Effector memory CD8-positive, alpha-beta T cell (primary cell): ENCODE results near the gene SPA17.
A peak's percentile ranks its signal among the peaks of the same experiment; 100 is the strongest.

ENCODE experiments used
- ATAC-seq: fragments of 150-1000 bp; cut with Tn5 transposase; replicated peaks from 2 replicates; pipeline ENCODE4 v1.10.0; 2021; ENCODE audit warnings: mild to moderate bottlenecking, moderate library complexity
- DNase-seq, 3 experiments: peaks; one replicate each; pipeline ENCODE4 v3.0.0; 2021
- H3K27ac Mint-ChIP-seq, 2 donors: one replicate each; pipeline ENCODE4 v1.8.0; 2022; ENCODE audit warnings: mild to moderate bottlenecking in 2 of 2, mixed read lengths in 2 of 2, moderate library complexity in 2 of 2
- H3K27me3 Mint-ChIP-seq, 2 donors: one replicate each; pipeline ENCODE4 v1.8.0; 2022; ENCODE audit warnings: mixed read lengths in 2 of 2
- H3K36me3 Mint-ChIP-seq: one replicate; pipeline ENCODE4 v1.8.0; 2022; ENCODE audit warnings: mild to moderate bottlenecking, moderate library complexity, mixed read lengths; ENCODE audit not compliant: insufficient read depth
- H3K4me1 Mint-ChIP-seq, 2 donors: one replicate each; pipeline ENCODE4 v1.8.0; 2022; ENCODE audit warnings: low read depth in 2 of 2, mixed read lengths in 2 of 2
- H3K4me3 Mint-ChIP-seq, 2 donors: one replicate each; pipeline ENCODE4 v1.8.0; 2022; ENCODE audit warnings: mild to moderate bottlenecking in 2 of 2, mixed read lengths in 2 of 2, moderate library complexity in 2 of 2
- H3K9me3 Mint-ChIP-seq, 2 donors: one replicate each; pipeline ENCODE4 v1.8.0; 2022; ENCODE audit warnings: mixed read lengths in 2 of 2

The SPA17 gene

GRCh38 chr11:124717786-124718651, 44.3 kb downstream of the SPA17 start:
- no peaks in the 10 kb centered on the region for H3K9me3 Mint-ChIP-seq
- H3K36me3 Mint-ChIP-seq = no peaks in the 10 kb centered on the region
- ATAC-seq (peak; percentile 88), DNase-seq (peak; percentile 6 to 21 (median 8))
- peaks cover 13 to 18% of the 10 kb centered on the region in 2 donors for H3K4me1 Mint-ChIP-seq
- H3K4me3 Mint-ChIP-seq = peak overlapping the region; percentile 70 to 78
- H3K27me3 Mint-ChIP-seq = peaks cover 67 to 95% of the 10 kb centered on the region in 2 donors
- peak overlapping the region in 1 of 2 donors; percentile 36 for H3K27ac Mint-ChIP-seq

- Mint-ChIP-seq H3K27me3 (peaks cover 61 to 95% of the 10 kb centered on the region in 2 donors), H3K9me3 (no peaks in the 10 kb centered on the region), H3K4me1 (peaks cover 13 to 18% of the 10 kb centered on the region in 2 donors), H3K4me3 (peak overlapping the region in 1 of 2 donors; percentile 78), H3K27ac (no peak overlapping the region), H3K36me3 (no peaks in the 10 kb centered on the region)
- ATAC-seq (no peak), DNase-seq (no peak)
Measured at GRCh38 chr11:124718801-124719200, 45.1 kb downstream of the SPA17 start.

GRCh38 chr11:124719534-124719933, 45.8 kb downstream of the SPA17 start:
- DNase-seq (no peak), ATAC-seq (no peak)
- H3K36me3 Mint-ChIP-seq = no peaks in the 10 kb centered on the region
- no peaks in the 10 kb centered on the region for H3K9me3 Mint-ChIP-seq
- no peak overlapping the region for H3K27ac Mint-ChIP-seq
- peaks cover 13 to 18% of the 10 kb centered on the region in 2 donors for H3K4me1 Mint-ChIP-seq
- H3K27me3 Mint-ChIP-seq = peaks cover 56 to 95% of the 10 kb centered on the region in 2 donors
- no peak overlapping the region for H3K4me3 Mint-ChIP-seq

DNA sequence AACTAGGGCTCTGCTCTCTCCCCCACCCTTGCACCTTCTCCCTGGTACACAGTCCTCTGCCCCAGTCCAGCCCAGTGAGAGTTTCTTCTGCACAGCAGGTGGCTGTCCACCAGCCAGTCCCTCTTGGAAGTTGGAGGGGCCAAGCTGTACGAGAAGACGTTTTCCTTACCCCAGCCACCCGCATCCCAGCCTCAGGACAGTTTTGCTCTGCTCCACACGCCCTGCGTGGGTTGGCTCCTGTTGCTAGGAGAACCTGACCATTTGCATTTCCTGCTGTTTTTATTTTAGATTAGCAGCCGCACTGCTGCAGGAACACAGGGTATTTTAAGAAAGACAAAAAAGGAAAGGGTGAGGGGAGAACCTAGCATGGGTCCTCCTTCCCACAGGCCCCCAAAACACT, 48.5 kb downstream of the SPA17 start:
- Mint-ChIP-seq H3K36me3 (no peaks in the 10 kb centered on the region), H3K4me1 (peaks cover 15 to 21% of the 10 kb centered on the region in 2 donors), H3K9me3 (no peaks in the 10 kb centered on the region), H3K4me3 (no peak overlapping the region), H3K27ac (no peak overlapping the region), H3K27me3 (peaks cover 59 to 92% of the 10 kb centered on the region in 2 donors)
- no peak for ATAC-seq
- no peak for DNase-seq

DNA sequence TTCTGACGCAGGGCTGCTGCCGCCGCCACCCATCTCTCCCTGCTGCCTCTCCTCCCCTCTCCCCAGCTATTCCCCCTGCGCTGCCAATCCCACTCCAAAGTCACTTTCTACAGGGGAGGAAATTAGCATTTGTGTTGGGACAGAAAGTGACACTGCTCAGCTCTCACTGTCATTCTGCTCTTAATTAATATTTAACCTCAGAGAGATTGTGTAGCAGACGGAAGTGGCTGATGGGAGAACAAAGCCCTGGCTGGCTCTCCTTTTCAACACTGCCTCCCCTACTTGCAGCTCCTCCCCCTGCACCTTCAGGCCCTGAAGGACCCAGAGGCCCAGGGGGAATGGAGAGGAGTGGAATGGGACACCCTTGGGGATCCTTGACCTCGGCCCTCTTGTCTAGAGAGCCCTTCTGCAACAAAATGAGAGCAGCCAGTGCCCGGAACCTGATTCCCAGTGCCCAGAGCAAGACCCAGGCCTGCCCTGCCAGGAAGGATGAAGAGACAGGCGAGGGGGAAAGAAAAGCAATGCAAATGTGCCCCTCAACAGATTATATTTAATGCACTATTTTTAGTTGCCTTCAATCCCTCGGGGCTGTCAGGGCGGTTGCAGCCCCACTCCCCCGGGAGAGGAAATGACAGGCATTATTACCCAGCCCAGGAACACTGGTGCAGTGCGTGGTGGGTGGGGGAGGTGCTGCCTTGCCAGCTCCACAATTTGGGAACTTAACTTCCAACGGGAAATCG, 51.4 kb downstream of the SPA17 start:
- Mint-ChIP-seq H3K4me3 (no peak overlapping the region), H3K27ac (no peak overlapping the region), H3K9me3 (no peaks in the 10 kb centered on the region), H3K27me3 (peaks cover 49 to 69% of the 10 kb centered on the region in 2 donors), H3K4me1 (peaks cover 5 to 9% of the 10 kb centered on the region in 2 donors), H3K36me3 (no peaks in the 10 kb centered on the region)
- ATAC-seq = no peak
- DNase-seq = no peak

DNA sequence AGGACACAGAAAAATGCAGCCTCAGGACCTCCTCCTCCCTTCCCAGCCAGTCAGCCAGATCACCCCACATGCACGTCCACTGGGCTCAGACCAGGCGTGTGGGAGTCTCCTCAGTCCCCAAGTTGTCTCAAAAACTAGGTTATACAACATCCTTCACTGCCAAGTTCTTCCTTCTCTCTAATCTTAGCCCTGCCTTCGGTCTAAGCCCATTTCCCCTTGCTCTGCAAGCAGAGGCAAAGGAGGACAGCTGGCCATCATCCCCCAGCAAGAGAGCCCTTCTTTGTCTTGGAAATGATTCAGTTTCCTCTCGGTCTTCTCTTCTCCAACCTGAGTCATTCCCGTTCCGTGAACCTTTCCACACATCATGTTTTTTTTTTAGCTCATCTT, 52.0 kb downstream of the SPA17 start:
- Mint-ChIP-seq H3K4me1 (peaks cover 5 to 9% of the 10 kb centered on the region in 2 donors), H3K36me3 (no peaks in the 10 kb centered on the region), H3K9me3 (no peaks in the 10 kb centered on the region), H3K27ac (no peak overlapping the region), H3K4me3 (no peak overlapping the region), H3K27me3 (peaks cover 49 to 64% of the 10 kb centered on the region in 2 donors)
- no peak for DNase-seq
- no peak for ATAC-seq

DNA sequence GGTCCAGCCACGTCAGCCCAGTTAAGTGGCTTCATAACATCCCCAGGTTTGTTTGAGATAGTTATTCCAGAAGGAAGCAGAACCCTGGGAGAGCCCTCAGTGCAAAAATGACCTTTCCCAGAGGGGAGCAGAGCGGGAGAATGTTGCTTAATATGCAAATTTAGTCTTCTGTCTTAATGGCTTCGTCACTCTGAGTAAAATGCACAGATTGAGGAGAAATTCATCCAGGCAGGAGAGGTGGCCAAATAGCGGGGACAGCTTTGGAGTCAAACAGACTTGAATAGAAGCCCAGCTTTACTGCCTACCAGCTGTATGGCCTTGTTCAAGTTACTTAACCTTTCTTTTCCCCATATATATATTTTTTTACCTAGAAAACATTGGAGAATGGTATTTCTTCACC, 53.8 kb downstream of the SPA17 start:
- peaks cover 6 to 8% of the 10 kb centered on the region in 2 donors for H3K4me1 Mint-ChIP-seq
- no peak for ATAC-seq
- H3K27me3 Mint-ChIP-seq = peaks cover 31 to 47% of the 10 kb centered on the region in 2 donors
- H3K36me3 Mint-ChIP-seq = no peaks in the 10 kb centered on the region
- no peak for DNase-seq
- H3K4me3 Mint-ChIP-seq = no peak overlapping the region
- no peak overlapping the region for H3K27ac Mint-ChIP-seq
- H3K9me3 Mint-ChIP-seq = no peaks in the 10 kb centered on the region

- ATAC-seq = no peak
- Mint-ChIP-seq H3K36me3 (no peaks in the 10 kb centered on the region), H3K9me3 (no peaks in the 10 kb centered on the region), H3K27ac (no peak overlapping the region), H3K27me3 (peaks cover 25 to 40% of the 10 kb centered on the region in 2 donors), H3K4me1 (peaks cover 4 to 6% of the 10 kb centered on the region in 2 donors), H3K4me3 (no peak overlapping the region)
- DNase-seq = no peak
Measured at GRCh38 chr11:124728134-124728533, 54.4 kb downstream of the SPA17 start.

GRCh38 chr11:124729571-124729970, 55.9 kb downstream of the SPA17 start:
- Mint-ChIP-seq H3K27ac (no peak overlapping the region), H3K4me3 (no peak overlapping the region), H3K36me3 (no peaks in the 10 kb centered on the region), H3K27me3 (peaks cover 22 to 26% of the 10 kb centered on the region in 2 donors), H3K9me3 (no peaks in the 10 kb centered on the region), H3K4me1 (peaks cover 4 to 6% of the 10 kb centered on the region in 2 donors)
- no peak for DNase-seq
- no peak for ATAC-seq

- ATAC-seq = no peak
- Mint-ChIP-seq H3K27me3 (peaks cover 3 to 10% of the 10 kb centered on the region in 2 donors), H3K36me3 (no peaks in the 10 kb centered on the region), H3K4me3 (no peak overlapping the region), H3K4me1 (peaks cover 0 to 4% of the 10 kb centered on the region in 2 donors), H3K9me3 (no peaks in the 10 kb centered on the region), H3K27ac (no peak overlapping the region)
- DNase-seq = no peak
Measured at GRCh38 chr11:124732230-124732629, 58.5 kb downstream of the SPA17 start.

DNA sequence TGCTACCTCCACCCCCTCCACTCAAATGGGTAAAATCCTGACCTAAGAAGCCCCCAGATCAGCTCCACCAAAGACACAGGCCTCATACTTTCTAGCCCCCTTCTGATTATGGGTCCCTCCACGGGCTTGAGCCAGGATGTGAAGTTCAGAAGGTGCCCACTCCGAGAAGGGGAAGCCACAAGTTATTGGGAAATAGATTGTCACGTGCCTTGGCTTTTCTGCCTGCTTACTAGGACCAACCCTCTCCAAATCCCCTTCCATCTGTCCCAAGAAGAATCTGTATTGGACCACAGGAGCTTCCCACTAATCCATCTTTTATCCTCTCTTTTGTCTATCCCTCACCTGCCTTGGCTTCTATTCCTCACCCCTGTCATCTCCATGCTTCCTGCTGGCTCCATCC, 63.0 kb downstream of the SPA17 start:
- Mint-ChIP-seq H3K4me3 (no peak overlapping the region), H3K4me1 (peaks cover 12 to 18% of the 10 kb centered on the region in 2 donors), H3K27ac (no peak overlapping the region), H3K36me3 (peaks cover 6% of the 10 kb centered on the region), H3K27me3 (peaks cover 20 to 36% of the 10 kb centered on the region in 2 donors), H3K9me3 (no peaks in the 10 kb centered on the region)
- ATAC-seq (no peak), DNase-seq (no peak)

DNA sequence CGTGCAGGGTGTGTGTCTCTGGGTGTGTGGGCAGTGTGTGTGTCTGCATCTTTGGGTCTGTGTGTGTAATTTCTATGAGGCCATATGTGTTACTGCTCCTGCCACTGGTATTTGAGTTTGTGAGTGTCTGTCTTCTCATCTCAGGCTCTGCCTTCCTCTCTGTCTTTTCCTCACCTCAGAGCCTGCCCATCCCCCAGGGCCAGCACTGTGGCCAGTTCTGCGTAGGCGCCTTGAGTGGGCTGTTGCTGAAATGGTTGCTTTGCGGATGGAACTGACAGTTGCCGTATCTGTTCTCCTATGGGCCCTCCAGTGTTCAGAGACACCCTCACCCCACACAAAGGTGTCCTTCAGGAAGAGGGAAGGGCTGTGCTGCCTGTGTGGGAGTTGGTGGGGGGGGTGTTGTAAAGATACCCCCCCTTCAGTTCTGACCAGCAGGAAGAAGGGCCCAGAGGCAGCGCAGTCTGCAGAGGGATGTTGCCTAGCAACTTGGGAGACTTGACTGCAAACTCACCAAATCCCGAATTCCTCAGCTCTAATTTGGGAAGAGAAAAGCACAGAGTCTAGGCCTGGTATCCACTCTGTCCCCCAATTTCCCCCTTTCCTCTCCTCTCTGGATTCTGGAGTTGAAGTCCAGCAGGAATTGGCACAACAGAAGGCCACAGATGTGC, 64.1 kb downstream of the SPA17 start:
- H3K27ac Mint-ChIP-seq = no peak overlapping the region
- H3K4me3 Mint-ChIP-seq = no peak overlapping the region
- ATAC-seq (no peak), DNase-seq (no peak)
- peaks cover 23 to 43% of the 10 kb centered on the region in 2 donors for H3K27me3 Mint-ChIP-seq
- H3K4me1 Mint-ChIP-seq = peaks cover 12 to 18% of the 10 kb centered on the region in 2 donors
- peaks cover 6% of the 10 kb centered on the region for H3K36me3 Mint-ChIP-seq
- H3K9me3 Mint-ChIP-seq = no peaks in the 10 kb centered on the region

GRCh38 chr11:124738713-124739478, 65.2 kb downstream of the SPA17 start:
- no peaks in the 10 kb centered on the region for H3K9me3 Mint-ChIP-seq
- peaks cover 12 to 18% of the 10 kb centered on the region in 2 donors for H3K4me1 Mint-ChIP-seq
- DNase-seq (no peak), ATAC-seq (no peak)
- peak overlapping the region; percentile 80 to 88 for H3K4me3 Mint-ChIP-seq
- H3K27me3 Mint-ChIP-seq = peaks cover 23 to 43% of the 10 kb centered on the region in 2 donors
- peak overlapping the region in 1 of 2 donors; percentile 18 for H3K27ac Mint-ChIP-seq
- H3K36me3 Mint-ChIP-seq = peaks cover 6% of the 10 kb centered on the region
